WTC11 (cell line): Measurements from ENCODE around the gene EMILIN1. TPM values are rescaled to one million over a fixed set of nuclear protein-coding genes. Genes with fewer than 3 reads are reported as not detected.

Experiments used
- GTF2I ChIP-seq: fragments of 250-450 bp; sonication (Bioruptor Pico); conservative IDR thresholded peaks from 2 replicates; pipeline ENCODE4 v1.4.0; 2021; ENCODE audit warnings: mild to moderate bottlenecking
- IRF2 ChIP-seq: sonication (generic); formaldehyde crosslinking; IDR thresholded peaks from 2 replicates; pipeline ENCODE4 v1.8.0; 2022; ENCODE audit warnings: low read depth, missing genetic modification reagents, borderline replicate concordance
- KAT7 ChIP-seq: sonication (generic); formaldehyde crosslinking; IDR thresholded peaks from 2 replicates; pipeline ENCODE4 v1.8.1; 2023; ENCODE audit warnings: missing genetic modification reagents, mild to moderate bottlenecking, borderline replicate concordance
- MYBL2 ChIP-seq: sonication (generic); formaldehyde crosslinking; IDR thresholded peaks from 2 replicates; pipeline ENCODE4 v1.8.1; 2023; ENCODE audit warnings: mild to moderate bottlenecking, moderate library complexity, missing genetic modification reagents
- NFATC4 ChIP-seq: fragments of 250-450 bp; sonication (Bioruptor Pico); IDR thresholded peaks from 2 replicates; pipeline ENCODE4 v1.9.0; 2021; ENCODE audit warnings: mild to moderate bottlenecking
- NFE2L1 ChIP-seq: sonication (generic); formaldehyde crosslinking; IDR thresholded peaks from 2 replicates; pipeline ENCODE4 v1.8.1; 2023; ENCODE audit warnings: missing genetic modification reagents
- NR1H2 ChIP-seq: sonication (generic); formaldehyde crosslinking; IDR thresholded peaks from 2 replicates; pipeline ENCODE4 v1.9.0; 2021; ENCODE audit warnings: mild to moderate bottlenecking, moderate library complexity, missing genetic modification reagents
- NR2C2 ChIP-seq: sonication (generic); formaldehyde crosslinking; IDR thresholded peaks from 2 replicates; pipeline ENCODE4 v1.8.0; 2022; ENCODE audit warnings: mild to moderate bottlenecking, missing genetic modification reagents
- TEAD1 ChIP-seq: sonication (generic); formaldehyde crosslinking; IDR thresholded peaks from 2 replicates; pipeline ENCODE4 v1.8.0; 2022; ENCODE audit warnings: mild to moderate bottlenecking, missing genetic modification reagents
- ZNF263 ChIP-seq: sonication (generic); formaldehyde crosslinking; IDR thresholded peaks from 2 replicates; pipeline ENCODE4 v1.8.1; 2022; ENCODE audit warnings: low read depth, mild to moderate bottlenecking, moderate library complexity, missing genetic modification reagents
- total RNA-seq: library from RNA; stranded (reverse); gene quantifications from 3 replicates; pipeline ENCODE4 v1.2.3, GENCODE V29; 2021
- TF ChIP-seq, protein P1 (sequence below): sonication (generic); formaldehyde crosslinking; IDR thresholded peaks from 2 replicates; pipeline ENCODE4 v1.8.1; 2022; ENCODE audit warnings: low read depth, missing genetic modification reagents, borderline replicate concordance
- TF ChIP-seq, protein P2 (sequence below): sonication (generic); formaldehyde crosslinking; IDR thresholded peaks from 2 replicates; pipeline ENCODE4 v1.8.0; 2023; ENCODE audit warnings: missing genetic modification reagents
- TF ChIP-seq, protein P3 (sequence below): sonication (generic); formaldehyde crosslinking; IDR thresholded peaks from 2 replicates; pipeline ENCODE4 v1.8.0; 2023; ENCODE audit warnings: mild to moderate bottlenecking, missing genetic modification reagents
- TF ChIP-seq, protein P4 (sequence below): sonication (generic); formaldehyde crosslinking; IDR thresholded peaks from 2 replicates; pipeline ENCODE4 v1.8.0; 2022; ENCODE audit warnings: mild to moderate bottlenecking, missing genetic modification reagents
- TF ChIP-seq, protein P5 (sequence below): fragments of 250-450 bp; sonication (Bioruptor Pico); conservative IDR thresholded peaks from 2 replicates; pipeline ENCODE4 v1.9.0; 2021; ENCODE audit warnings: mild to moderate bottlenecking
- TF ChIP-seq, protein P6 (sequence below): sonication (generic); formaldehyde crosslinking; IDR thresholded peaks from 2 replicates; pipeline ENCODE4 v1.8.1; 2023; ENCODE audit warnings: mild to moderate bottlenecking, missing genetic modification reagents, moderate library complexity
- TF ChIP-seq, protein P7 (sequence below): sonication (generic); formaldehyde crosslinking; IDR thresholded peaks from 2 replicates; pipeline ENCODE4 v1.8.1; 2022; ENCODE audit warnings: low read depth, mild to moderate bottlenecking, moderate library complexity, missing genetic modification reagents, borderline replicate concordance
- TF ChIP-seq, protein P8 (sequence below): sonication (generic); formaldehyde crosslinking; IDR thresholded peaks from 2 replicates; pipeline ENCODE4 v1.8.1; 2023; ENCODE audit warnings: mild to moderate bottlenecking, missing genetic modification reagents, borderline replicate concordance
- TF ChIP-seq, protein P9 (sequence below): sonication (generic); formaldehyde crosslinking; conservative IDR thresholded peaks from 2 replicates; pipeline ENCODE4 v1.8.1; 2023; ENCODE audit warnings: mild to moderate bottlenecking, low read depth, missing genetic modification reagents, moderate library complexity

Gene EMILIN1
- total RNA-seq, 1 experiment from 2014 or later, result 3.5 TPM

DNA sequence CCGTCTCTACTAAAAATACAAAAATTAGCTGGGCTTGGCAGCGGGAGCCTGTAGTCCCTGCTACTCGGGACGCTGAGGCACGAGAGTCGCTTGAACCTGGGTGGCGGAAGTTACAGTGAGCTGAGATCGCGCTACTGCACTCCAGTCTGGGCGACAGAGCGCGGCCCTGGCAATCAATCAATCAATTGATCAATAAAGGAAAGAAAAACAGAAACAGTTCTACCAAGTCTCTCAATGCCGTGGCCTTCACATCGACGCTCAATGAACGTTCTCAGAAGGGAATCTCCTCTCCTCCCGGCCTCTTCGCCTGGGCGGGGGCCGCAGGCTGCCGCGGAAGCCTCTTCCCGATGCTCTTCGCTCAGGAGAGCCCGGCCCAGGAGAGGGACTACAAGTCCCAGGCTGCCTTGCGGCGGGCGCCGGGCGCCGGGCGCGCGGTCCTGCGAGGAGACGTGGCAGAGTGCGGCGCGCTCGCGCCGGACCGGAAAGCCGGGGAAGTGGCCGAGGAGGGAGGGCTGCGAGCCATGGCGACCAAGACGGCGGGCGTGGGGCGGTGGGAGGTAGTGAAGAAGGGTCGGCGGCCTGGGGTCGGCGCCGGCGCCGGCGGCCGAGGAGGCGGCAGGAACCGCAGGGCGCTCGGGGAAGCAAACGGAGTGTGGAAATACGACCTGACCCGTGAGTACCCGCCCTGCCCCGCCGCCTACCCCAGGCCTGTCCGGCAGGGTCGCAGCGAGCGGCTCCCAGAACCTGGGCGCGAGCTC, 45.7 kb upstream of the EMILIN1 start, which contains the start of gene TMEM214 (continued):
- TF ChIP-seq, protein P1, sequence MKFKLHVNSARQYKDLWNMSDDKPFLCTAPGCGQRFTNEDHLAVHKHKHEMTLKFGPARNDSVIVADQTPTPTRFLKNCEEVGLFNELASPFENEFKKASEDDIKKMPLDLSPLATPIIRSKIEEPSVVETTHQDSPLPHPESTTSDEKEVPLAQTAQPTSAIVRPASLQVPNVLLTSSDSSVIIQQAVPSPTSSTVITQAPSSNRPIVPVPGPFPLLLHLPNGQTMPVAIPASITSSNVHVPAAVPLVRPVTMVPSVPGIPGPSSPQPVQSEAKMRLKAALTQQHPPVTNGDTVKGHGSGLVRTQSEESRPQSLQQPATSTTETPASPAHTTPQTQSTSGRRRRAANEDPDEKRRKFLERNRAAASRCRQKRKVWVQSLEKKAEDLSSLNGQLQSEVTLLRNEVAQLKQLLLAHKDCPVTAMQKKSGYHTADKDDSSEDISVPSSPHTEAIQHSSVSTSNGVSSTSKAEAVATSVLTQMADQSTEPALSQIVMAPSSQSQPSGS (CRISPR knock-in tag), result no peak
- TF ChIP-seq MYBL2 (CRISPR knock-in tag), result no peak
- TF ChIP-seq, protein P2, sequence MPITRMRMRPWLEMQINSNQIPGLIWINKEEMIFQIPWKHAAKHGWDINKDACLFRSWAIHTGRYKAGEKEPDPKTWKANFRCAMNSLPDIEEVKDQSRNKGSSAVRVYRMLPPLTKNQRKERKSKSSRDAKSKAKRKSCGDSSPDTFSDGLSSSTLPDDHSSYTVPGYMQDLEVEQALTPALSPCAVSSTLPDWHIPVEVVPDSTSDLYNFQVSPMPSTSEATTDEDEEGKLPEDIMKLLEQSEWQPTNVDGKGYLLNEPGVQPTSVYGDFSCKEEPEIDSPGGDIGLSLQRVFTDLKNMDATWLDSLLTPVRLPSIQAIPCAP, result peak; percentile 10; the same call in 1 of the 2 replicates
- no peak for TF ChIP-seq NFATC4 (CRISPR knock-in tag)
- TF ChIP-seq, protein P3, sequence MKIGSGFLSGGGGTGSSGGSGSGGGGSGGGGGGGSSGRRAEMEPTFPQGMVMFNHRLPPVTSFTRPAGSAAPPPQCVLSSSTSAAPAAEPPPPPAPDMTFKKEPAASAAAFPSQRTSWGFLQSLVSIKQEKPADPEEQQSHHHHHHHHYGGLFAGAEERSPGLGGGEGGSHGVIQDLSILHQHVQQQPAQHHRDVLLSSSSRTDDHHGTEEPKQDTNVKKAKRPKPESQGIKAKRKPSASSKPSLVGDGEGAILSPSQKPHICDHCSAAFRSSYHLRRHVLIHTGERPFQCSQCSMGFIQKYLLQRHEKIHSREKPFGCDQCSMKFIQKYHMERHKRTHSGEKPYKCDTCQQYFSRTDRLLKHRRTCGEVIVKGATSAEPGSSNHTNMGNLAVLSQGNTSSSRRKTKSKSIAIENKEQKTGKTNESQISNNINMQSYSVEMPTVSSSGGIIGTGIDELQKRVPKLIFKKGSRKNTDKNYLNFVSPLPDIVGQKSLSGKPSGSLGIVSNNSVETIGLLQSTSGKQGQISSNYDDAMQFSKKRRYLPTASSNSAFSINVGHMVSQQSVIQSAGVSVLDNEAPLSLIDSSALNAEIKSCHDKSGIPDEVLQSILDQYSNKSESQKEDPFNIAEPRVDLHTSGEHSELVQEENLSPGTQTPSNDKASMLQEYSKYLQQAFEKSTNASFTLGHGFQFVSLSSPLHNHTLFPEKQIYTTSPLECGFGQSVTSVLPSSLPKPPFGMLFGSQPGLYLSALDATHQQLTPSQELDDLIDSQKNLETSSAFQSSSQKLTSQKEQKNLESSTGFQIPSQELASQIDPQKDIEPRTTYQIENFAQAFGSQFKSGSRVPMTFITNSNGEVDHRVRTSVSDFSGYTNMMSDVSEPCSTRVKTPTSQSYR (CRISPR knock-in tag), result 0 out of 2 replicates have a peak, but pooled peaks have one; percentile 22
- TF ChIP-seq, protein P4, sequence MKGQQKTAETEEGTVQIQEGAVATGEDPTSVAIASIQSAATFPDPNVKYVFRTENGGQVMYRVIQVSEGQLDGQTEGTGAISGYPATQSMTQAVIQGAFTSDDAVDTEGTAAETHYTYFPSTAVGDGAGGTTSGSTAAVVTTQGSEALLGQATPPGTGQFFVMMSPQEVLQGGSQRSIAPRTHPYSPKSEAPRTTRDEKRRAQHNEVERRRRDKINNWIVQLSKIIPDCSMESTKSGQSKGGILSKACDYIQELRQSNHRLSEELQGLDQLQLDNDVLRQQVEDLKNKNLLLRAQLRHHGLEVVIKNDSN (CRISPR knock-in tag), result no peak
- peak; percentile 83; the same call in 1 of the 2 replicates for TF ChIP-seq KAT7
- TF ChIP-seq NFE2L1, result no peak
- TF ChIP-seq ZNF263 (CRISPR knock-in tag), result no peak
- TF ChIP-seq, protein P5, sequence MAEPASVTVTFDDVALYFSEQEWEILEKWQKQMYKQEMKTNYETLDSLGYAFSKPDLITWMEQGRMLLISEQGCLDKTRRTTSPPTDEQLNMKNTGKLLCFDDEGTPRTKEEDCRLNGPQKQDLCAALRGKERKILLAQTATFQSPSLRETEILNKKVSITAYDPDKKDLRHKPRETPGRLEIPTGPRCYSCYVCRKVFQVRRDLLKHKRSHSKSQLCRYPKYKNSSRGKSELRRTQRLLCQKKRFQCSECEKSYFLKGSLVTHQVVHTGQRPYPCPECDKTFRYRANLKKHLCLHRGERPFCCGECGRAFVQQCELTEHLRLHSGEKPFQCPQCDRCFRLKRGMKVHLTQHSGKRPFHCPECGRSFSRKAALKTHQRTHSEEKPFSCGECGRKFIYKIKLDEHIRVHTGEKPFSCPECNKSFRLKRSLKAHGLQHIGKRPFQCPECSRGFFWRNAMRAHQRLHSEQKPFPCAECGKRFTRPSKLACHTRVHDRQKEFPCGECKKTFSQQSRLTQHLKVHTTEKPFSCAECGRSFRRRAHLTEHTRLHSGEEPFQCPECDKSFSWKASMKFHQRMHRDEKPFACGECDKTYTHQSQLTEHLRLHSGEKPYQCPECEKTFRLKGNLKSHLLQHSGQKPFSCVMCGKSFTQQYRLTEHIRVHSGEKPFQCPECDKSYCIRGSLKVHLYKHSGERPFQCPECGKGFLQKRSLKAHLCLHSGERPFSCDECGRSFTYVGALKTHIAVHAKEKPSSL (CRISPR knock-in tag), result no peak
- no peak for TF ChIP-seq NR1H2 (CRISPR knock-in tag)
- TF ChIP-seq NR2C2, result no peak
- TF ChIP-seq TEAD1 (CRISPR knock-in tag), result 0 out of 2 replicates have a peak, but pooled peaks have one; percentile 11
- TF ChIP-seq, protein P6, sequence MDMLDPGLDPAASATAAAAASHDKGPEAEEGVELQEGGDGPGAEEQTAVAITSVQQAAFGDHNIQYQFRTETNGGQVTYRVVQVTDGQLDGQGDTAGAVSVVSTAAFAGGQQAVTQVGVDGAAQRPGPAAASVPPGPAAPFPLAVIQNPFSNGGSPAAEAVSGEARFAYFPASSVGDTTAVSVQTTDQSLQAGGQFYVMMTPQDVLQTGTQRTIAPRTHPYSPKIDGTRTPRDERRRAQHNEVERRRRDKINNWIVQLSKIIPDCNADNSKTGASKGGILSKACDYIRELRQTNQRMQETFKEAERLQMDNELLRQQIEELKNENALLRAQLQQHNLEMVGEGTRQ (CRISPR knock-in tag), result 0 out of 2 replicates have a peak, but pooled peaks have one; percentile 12
- TF ChIP-seq, protein P7, sequence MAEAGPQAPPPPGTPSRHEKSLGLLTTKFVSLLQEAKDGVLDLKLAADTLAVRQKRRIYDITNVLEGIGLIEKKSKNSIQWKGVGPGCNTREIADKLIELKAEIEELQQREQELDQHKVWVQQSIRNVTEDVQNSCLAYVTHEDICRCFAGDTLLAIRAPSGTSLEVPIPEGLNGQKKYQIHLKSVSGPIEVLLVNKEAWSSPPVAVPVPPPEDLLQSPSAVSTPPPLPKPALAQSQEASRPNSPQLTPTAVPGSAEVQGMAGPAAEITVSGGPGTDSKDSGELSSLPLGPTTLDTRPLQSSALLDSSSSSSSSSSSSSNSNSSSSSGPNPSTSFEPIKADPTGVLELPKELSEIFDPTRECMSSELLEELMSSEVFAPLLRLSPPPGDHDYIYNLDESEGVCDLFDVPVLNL (CRISPR knock-in tag), result no peak
- TF ChIP-seq, protein P8, sequence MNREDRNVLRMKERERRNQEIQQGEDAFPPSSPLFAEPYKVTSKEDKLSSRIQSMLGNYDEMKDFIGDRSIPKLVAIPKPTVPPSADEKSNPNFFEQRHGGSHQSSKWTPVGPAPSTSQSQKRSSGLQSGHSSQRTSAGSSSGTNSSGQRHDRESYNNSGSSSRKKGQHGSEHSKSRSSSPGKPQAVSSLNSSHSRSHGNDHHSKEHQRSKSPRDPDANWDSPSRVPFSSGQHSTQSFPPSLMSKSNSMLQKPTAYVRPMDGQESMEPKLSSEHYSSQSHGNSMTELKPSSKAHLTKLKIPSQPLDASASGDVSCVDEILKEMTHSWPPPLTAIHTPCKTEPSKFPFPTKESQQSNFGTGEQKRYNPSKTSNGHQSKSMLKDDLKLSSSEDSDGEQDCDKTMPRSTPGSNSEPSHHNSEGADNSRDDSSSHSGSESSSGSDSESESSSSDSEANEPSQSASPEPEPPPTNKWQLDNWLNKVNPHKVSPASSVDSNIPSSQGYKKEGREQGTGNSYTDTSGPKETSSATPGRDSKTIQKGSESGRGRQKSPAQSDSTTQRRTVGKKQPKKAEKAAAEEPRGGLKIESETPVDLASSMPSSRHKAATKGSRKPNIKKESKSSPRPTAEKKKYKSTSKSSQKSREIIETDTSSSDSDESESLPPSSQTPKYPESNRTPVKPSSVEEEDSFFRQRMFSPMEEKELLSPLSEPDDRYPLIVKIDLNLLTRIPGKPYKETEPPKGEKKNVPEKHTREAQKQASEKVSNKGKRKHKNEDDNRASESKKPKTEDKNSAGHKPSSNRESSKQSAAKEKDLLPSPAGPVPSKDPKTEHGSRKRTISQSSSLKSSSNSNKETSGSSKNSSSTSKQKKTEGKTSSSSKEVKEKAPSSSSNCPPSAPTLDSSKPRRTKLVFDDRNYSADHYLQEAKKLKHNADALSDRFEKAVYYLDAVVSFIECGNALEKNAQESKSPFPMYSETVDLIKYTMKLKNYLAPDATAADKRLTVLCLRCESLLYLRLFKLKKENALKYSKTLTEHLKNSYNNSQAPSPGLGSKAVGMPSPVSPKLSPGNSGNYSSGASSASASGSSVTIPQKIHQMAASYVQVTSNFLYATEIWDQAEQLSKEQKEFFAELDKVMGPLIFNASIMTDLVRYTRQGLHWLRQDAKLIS (CRISPR knock-in tag), result no peak
- no peak for TF ChIP-seq IRF2 (CRISPR knock-in tag)
- no peak for TF ChIP-seq GTF2I (CRISPR knock-in tag)
- TF ChIP-seq, protein P9, sequence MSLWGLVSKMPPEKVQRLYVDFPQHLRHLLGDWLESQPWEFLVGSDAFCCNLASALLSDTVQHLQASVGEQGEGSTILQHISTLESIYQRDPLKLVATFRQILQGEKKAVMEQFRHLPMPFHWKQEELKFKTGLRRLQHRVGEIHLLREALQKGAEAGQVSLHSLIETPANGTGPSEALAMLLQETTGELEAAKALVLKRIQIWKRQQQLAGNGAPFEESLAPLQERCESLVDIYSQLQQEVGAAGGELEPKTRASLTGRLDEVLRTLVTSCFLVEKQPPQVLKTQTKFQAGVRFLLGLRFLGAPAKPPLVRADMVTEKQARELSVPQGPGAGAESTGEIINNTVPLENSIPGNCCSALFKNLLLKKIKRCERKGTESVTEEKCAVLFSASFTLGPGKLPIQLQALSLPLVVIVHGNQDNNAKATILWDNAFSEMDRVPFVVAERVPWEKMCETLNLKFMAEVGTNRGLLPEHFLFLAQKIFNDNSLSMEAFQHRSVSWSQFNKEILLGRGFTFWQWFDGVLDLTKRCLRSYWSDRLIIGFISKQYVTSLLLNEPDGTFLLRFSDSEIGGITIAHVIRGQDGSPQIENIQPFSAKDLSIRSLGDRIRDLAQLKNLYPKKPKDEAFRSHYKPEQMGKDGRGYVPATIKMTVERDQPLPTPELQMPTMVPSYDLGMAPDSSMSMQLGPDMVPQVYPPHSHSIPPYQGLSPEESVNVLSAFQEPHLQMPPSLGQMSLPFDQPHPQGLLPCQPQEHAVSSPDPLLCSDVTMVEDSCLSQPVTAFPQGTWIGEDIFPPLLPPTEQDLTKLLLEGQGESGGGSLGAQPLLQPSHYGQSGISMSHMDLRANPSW, result no peak
